Activated CD8-positive, alpha-beta memory T cell treated with anti-CD3 and anti-CD28 coated beads, Interleukin-2, amount 50 U/mL, for 24 hours (primary cell): ENCODE measurements around the gene JUND.
A peak's percentile ranks its signal among the peaks of the same experiment; 100 is the strongest.

Experiments used
- DNase-seq: peaks from one replicate; pipeline ENCODE4 v3.0.0-alpha.2; 2020; ENCODE audit errors: extremely low read depth

Gene JUND

DNA sequence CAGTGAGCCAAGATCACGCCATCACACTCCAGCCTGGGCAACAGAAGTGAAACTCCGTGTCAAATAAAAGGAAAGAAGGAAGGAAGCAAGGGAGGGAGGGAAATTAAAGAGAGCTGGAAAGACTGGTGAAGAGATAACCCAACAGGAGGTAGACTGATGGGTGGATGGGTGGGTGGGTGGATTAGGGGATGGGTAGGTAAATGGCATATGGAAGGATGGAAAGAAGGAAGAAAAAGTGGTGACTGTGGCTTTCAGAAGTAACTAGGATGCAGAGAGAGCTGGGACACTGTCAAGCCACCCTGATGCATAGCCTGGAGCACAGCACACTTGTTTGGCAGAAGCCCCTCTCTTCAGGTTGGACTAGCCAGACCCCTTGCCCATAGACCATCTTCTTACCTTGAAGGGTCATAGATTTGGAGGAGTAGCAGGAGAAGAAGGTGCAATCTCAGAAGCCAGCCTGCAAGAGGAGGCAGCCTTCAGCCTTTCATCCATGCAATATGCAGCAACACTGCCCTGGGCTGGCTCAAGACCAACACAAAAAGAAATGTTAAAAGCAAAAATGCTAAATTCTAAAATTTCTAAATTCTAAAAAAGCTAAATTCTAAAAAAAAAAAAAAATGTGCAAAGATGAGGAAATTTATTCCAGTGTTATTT lies 12.2 kb downstream of the JUND start:
- DNase-seq = no peak

DNA sequence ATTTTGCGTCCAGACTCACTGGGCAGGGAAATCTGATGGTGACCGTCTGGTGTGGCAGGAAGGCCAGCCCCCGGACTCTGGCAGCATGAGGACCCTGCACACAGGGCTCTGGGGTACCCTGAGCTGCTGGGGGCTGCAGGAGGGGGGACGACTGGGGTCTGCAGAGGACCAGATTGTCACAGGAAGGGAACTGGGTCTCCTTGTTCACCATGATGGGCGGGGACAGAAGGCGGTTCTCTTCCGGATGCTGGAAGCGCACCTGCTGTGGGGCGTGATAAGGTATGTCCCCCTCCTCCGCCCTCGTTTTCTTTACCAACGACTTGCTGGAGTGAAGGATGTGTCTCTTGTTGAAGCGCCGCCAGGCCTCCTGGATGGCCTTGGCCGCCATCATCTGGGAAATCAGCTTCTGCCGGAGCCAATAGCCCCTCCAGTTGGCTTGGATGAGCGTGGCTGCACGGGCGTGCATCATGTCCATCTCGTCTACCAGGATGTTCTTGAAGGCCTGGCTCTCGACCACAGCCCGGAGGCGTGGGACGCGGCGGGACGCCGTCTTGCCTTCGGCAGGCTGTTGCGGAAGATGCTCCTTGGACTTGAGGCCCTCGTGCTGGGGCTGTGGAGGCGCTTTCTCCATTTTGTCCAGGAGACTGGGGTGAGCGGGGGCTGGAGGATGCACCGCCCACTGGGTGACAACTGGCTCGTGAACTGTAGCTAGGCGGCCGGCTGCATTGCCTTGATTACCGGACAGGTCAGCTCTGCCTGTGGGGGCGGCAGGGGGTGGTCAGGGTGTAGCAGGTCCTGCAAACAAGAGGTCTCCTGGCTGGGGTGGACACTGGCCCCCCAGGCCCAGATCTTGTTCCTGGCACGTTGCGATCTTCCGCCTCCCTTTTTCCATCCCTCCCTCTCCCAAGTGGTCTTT lies 14.4 kb downstream of the JUND start:
- no peak for DNase-seq

- DNase-seq = no peak
Measured at GRCh38 chr19:18265582-18265981, 15.8 kb downstream of the JUND start.

DNA sequence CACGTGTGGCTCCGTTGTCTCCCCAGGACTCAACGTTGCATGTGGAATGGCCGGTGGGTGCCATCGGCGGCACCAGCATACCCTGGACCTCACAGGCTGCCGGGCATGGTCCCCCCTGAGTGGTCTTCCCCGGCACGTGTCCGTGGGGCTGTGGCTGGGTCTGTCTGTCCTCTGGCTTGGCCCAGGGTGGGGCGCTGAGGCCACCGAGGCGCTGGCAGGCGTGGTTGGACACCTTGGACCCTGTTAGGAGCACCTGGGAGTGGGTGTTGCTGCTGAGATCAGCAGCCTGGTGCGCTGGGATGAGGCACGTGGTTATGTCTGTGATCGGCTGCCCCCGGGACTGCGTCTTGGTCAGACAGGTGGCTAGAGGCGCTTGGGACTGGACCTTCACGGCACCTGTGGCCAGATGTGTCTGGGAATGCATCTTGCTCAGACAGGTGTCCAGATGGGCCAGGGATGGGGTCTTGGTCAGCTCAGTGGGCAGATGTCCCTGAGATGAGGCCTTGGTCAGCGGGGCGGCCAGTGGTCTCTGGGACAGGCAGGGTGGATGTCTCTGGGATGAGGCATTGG lies 16.4 kb downstream of the JUND start:
- DNase-seq = no peak

DNA sequence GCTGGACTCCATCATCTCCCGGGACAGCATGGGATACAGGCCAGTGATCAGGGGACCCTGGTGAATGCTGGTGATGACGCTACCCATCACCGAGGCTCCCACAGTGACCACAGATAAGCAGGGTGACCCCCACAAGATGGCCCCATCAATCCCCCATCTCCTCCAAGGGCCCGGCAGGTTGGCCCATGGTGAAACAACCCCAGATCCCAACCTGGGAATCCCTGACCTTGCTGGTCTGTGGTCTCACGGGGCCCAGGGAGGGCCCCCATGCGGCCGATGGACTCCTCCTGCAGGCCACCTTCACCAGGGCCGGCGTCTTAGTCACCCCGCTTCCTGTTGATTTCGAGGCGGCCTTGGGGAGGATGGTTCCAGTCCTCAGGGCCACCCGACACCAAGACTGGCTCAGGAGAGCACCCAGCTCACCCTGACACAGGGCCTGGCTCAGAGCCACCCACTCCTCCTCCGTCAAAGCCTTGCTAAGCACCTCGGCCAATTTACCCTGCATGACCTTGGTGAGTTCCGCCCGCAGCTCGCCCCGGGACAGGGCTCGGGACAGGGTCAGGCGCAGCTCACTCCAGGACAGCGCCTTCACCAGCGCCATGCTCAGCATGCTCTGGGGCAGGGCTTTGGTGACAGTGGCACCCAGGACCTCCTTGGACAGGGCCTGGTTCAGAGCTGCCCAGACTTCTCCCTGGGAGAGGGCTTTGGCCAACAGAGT lies 17.1 kb downstream of the JUND start:
- DNase-seq = no peak

DNA sequence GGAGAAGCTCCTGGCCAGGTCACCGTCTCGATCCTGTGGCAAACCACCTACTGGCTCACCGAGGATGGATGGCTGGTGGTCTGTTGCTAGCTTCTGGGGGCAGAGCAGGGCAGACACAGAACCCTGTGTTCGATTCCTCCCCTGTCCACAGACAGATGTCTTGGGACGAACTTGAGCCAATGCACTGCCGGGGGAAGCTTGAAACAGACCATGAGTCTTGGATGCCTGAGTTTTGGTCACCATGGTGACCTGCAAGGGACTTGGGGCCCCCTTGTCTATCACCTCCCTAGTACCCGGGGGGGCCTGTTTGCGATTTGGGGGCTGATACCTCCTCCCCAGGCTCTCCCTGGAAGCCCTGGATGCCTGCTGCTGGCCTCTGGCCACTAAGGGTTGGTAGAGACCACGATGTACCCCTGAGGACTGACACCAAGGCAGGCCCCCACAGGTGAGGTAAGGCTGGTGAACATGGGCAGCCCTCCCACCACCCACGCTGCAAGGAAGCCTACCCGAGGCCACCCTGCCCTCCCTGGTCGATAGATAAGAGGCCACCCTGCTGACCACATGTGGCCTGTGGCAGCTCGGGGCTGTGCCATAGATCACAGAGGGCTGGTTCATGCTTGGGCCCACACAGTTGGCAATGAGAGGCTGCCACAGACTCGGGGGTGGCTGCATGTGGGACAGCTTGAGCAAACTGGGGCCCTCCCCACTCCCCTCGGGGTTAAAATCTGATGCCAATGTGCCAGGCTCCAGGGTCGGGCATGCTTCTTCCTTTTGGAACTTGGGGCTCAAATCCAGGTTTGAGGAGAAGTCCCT lies 17.9 kb downstream of the JUND start:
- DNase-seq = no peak

- no peak for DNase-seq
Measured at GRCh38 chr19:18262917-18263316, 18.5 kb downstream of the JUND start.

GRCh38 chr19:18262144-18262543 lies 19.3 kb downstream of the JUND start:
- no peak for DNase-seq

GRCh38 chr19:18261474-18261873 lies 19.9 kb downstream of the JUND start:
- DNase-seq = no peak

DNA sequence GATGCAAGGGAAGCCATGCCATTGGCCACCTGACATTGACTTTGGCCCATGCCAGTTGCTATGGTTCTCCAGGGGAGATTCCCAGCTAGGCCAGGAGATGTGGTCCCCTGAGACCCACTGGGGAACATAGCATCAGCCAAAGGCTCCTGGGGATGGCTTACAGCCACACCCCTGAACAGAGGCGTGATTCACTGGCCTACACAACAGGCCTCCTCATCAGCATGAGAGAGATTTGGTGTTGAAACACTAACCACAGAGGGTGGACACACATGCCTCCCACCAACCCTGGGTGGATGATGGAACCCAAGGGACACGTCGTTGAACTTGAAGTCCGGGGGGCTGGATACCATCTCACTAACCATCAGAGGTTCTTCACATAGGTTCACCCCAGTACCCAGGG lies 21.5 kb downstream of the JUND start:
- no peak for DNase-seq

DNA sequence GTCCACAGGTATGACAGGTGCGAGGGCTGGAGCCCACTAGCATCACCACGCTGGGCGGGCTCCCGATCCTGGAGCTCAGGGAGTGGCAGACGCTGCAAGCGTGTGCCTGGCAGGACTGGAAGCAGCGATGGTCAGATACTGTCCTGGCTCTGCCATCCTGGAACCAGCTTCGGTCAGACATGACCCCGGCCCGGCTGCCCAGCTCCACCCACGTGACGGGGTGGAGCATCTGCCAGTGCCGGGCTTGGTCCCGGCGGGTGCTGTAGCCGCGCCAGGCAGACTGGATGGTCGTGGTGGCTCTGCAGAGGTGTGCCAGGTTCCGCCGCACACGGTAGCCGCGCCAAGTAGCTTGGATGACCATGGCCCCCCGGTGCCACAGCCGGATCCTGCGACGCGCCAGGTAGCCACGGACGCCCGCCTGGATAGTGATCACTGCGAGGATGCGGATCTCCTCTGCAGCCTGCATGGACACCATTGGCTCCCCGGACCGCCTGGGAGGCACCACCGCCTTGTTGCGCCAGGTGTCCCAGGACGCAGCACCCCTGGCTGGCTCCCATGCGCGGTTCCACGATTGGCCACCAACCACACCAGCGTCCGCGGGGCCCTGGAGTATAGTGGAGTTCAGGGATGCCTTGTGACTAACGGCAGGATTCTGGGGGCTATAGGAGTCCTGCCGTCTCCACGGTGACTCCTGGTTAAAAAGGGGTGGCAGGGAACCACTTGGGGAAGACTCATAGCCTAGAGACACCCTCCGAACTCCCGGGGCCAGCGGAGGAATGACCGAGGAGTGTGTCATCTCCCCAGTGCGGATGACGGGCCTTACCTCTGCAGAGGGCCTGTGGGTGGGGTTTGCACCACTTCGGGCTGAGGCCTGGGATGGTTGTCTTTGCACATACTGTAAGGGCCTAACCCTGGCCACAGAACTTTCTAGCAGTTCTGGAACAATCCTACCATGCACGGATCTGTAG lies 23.6 kb downstream of the JUND start:
- DNase-seq = no peak

GRCh38 chr19:18254546-18255503 lies 26.6 kb downstream of the JUND start:
- DNase-seq = no peak

- DNase-seq = no peak
Measured at GRCh38 chr19:18253716-18254115, 27.7 kb downstream of the JUND start.

- no peak for DNase-seq
Measured at GRCh38 chr19:18253130-18253529, 28.3 kb downstream of the JUND start.

DNA sequence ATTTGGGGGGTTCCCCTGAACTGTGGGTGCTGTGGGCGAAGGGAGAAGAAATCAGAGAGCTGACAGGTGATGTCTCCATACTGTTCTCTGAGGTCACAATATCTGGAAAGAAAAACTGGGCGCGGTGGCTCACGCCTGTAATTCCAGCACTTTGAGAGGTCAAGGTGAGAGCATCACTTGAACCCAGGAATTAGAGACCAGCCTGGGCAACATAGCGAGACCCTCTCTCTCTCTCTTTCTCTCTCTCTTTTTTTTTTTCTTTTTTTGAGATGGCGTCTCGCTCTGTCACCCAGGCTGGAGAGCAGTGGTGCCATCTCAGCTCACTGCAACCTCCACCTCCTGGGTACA lies 29.1 kb downstream of the JUND start:
- no peak for DNase-seq

DNA sequence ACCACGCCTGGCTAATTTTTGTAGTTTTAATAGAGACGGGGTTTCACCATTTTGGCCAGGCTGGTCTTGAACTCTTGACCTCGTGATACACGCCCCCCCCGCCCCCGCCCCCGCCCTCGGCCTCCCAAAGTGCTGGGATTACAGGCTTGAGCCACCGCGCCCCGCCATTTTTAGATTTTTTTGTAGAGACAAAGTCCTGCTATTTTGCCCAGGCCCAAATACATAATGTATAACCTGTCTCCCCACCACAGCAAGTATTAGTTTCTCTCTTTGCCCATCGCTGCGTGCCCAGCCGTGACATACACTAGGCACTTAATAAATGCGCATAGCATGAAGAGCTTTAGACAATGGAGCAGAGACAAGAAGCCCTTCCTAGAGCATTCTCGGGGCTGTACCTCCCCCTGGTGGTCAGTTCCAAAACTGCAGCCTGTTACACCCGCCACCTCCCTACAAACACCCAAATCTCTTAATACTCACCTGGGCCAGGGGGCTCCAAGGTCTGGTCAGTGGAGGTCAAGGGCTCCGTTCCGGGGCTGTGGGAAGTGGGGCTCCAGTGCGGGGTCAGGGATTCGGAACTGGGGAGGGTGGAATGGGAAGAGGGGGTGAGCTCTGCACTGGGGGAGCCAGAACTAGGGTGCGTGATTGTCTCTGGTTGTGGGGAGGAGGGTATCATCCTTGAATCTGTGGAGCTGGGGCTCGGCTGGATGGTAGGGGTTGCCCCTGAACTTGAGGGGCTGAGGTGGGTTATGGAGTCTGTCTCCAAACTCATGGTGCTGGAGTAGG lies 29.6 kb downstream of the JUND start:
- peak; percentile 59 for DNase-seq

GRCh38 chr19:18249834-18250233 lies 31.6 kb downstream of the JUND start:
- no peak for DNase-seq

DNA sequence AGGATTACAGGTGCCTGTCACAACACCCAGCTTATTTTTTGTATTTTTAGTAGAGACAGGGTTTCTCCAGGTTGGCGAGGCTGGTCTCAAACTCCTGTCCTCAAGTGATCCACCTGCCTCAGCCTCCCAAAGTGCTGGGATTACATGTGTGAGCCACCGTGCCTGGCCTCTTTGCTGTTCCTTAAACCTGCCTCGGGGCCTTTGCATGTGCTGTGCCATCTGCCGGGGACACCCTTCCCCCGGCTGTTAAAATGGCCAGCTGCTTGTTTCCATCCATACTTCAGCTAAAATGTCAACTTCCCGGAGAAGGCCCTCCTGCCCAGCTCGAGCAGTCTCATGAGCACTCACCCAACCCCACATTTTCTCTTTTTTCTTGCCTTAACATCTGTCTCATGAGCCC lies 36.1 kb downstream of the JUND start:
- no peak for DNase-seq
